ENCODE data around the gene NKX2-1. TPM values are rescaled to one million over a fixed set of nuclear protein-coding genes. Genes with fewer than 3 reads are reported as not detected.
"Not testable (repeated sequence)": the region's sequence is repeated elsewhere in the genome, so short reads cannot be mapped to it uniquely, and the experiment has no call there.

The NKX2-1 gene
- total RNA-seq, 1 donor from 2014 or later = not detected

GRCh38 chr14:36485773-36486172, 34.3 kb downstream of the NKX2-1 start:
- no peaks in the 10 kb centered on the region for H3K4me1 ChIP-seq
- TF ChIP-seq, protein P1, sequence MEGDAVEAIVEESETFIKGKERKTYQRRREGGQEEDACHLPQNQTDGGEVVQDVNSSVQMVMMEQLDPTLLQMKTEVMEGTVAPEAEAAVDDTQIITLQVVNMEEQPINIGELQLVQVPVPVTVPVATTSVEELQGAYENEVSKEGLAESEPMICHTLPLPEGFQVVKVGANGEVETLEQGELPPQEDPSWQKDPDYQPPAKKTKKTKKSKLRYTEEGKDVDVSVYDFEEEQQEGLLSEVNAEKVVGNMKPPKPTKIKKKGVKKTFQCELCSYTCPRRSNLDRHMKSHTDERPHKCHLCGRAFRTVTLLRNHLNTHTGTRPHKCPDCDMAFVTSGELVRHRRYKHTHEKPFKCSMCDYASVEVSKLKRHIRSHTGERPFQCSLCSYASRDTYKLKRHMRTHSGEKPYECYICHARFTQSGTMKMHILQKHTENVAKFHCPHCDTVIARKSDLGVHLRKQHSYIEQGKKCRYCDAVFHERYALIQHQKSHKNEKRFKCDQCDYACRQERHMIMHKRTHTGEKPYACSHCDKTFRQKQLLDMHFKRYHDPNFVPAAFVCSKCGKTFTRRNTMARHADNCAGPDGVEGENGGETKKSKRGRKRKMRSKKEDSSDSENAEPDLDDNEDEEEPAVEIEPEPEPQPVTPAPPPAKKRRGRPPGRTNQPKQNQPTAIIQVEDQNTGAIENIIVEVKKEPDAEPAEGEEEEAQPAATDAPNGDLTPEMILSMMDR (IDR thresholded peaks at IDR 0.05; ENCODE audit: borderline replicate concordance) = no peak
- no peaks in the 10 kb centered on the region for H3K36me3 ChIP-seq
- no peak overlapping the region for H3K4me3 ChIP-seq
- H3K27me3 ChIP-seq (ENCODE audit: low read depth) = peaks cover 94% of the 10 kb centered on the region
- no peak overlapping the region for H3K27ac ChIP-seq (replicated peaks)
- DNase-seq = no peak
- no peaks in the 10 kb centered on the region for H3K9me3 ChIP-seq (replicated peaks)
- intact Hi-C loops (cut with micrococcal nuclease) = no loop called here

DNA sequence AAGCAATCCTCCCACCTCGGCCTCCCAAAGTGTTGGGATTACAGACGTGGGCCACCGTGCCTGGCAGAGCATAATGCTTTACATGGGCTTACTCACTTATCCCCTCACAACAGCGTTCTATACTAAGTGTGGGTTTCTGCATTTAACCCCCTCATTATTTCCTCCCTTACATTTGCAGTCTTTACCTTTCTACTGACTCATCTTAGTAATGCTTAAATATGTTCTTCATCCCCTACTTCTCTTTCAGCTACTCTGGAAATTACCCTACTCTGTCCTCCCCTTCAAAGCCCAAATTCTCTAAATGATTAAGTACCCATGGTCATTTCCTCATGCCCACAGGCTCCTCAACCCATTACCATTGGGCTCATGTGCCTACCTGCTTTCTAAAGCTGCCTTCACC, 40.7 kb downstream of the NKX2-1 start:
- Histone ChIP-seq H3K4me1 (no peaks in the 10 kb centered on the region), H3K36me3 (no peaks in the 10 kb centered on the region), H3K9me3 (replicated peaks) (no peaks in the 10 kb centered on the region), H3K27me3 (ENCODE audit: low read depth) (peaks cover 68% of the 10 kb centered on the region), H3K4me3 (no peak overlapping the region), H3K27ac (replicated peaks) (no peak overlapping the region)
- TF ChIP-seq, protein P1 (IDR thresholded peaks at IDR 0.05; ENCODE audit: borderline replicate concordance) = no peak
- intact Hi-C loops (cut with micrococcal nuclease) = no loop called here
- DNase-seq = no peak

DNA sequence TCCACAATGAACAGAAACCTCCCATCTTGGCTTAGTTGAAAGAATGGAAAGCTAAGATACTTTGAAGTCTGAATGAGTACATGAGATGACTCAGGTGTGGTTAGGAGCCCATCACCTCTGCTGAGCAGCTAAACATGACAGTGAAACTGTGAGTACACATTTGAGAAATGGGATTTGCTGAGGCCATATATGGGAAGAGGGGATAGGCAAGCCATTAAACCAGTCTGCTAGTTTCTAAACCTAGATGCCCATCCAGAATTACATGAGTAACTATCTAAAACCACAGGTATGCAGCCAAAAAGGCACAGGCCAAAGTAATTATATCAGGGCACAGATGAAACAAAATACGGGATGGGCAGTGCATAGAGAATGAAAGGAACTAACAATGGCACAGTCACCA, 41.2 kb downstream of the NKX2-1 start:
- Histone ChIP-seq H3K27me3 (ENCODE audit: low read depth) (peaks cover 65% of the 10 kb centered on the region), H3K9me3 (replicated peaks) (no peaks in the 10 kb centered on the region), H3K36me3 (no peaks in the 10 kb centered on the region), H3K27ac (replicated peaks) (no peak overlapping the region), H3K4me3 (no peak overlapping the region), H3K4me1 (no peaks in the 10 kb centered on the region)
- TF ChIP-seq, protein P1 (IDR thresholded peaks at IDR 0.05; ENCODE audit: borderline replicate concordance) = no peak
- intact Hi-C loops (cut with micrococcal nuclease) = no loop called here
- DNase-seq = no peak

DNA sequence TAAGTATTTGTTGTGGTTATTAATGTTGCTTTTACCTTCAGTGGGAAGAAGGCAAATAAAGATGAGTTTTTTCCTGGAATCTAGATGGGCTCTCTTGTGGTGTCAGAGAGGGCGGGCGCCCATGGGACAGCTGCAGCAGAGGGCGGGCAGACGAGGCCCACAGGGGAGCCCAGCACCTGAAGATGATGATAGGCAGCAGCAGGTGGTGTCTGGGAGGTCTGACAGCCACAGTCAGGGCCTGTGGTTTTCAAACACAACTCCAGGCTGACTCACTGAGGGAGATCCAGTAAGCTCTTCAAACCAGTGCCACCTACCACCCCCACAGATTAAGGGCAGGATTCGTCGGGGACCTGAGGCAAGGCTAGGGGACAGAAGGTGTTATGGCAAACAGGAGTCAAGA, 42.8 kb downstream of the NKX2-1 start:
- H3K27me3 ChIP-seq (ENCODE audit: low read depth) = peaks cover 52% of the 10 kb centered on the region
- intact Hi-C loops (cut with micrococcal nuclease) = no loop called here
- H3K4me1 ChIP-seq = no peaks in the 10 kb centered on the region
- H3K27ac ChIP-seq (replicated peaks) = no peak overlapping the region
- DNase-seq = no peak
- no peaks in the 10 kb centered on the region for H3K9me3 ChIP-seq (replicated peaks)
- H3K4me3 ChIP-seq = no peak overlapping the region
- H3K36me3 ChIP-seq = no peaks in the 10 kb centered on the region
- TF ChIP-seq, protein P1 (IDR thresholded peaks at IDR 0.05; ENCODE audit: borderline replicate concordance) = no peak

- H3K4me1 ChIP-seq; H3K4me3 ChIP-seq; H3K27ac ChIP-seq (replicated peaks); H3K36me3 ChIP-seq; DNase-seq; intact Hi-C loops (cut with micrococcal nuclease); H3K9me3 ChIP-seq (replicated peaks): not testable (repeated sequence)
- peaks cover 44% of the 10 kb centered on the region for H3K27me3 ChIP-seq (ENCODE audit: low read depth)
Observed at GRCh38 chr14:36476061-36476460, 44.0 kb downstream of the NKX2-1 start.

DNA sequence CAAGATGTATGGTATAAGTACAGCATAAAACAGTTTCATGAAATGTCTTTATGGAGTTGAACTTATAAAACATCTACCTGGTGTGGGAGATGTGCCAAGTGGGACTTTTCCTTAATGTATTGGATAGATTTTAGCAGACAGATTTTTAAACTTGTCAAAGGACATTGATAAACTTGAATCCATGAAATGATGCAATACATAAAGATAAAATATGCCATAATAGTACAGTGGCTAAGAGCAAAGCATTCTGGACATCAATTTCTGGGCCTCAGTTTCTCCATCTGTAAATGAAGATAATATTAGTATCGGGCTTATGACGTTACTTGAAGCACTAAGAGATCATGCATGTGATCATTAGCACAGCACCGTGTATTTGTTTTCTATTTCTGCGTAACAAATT, 45.4 kb downstream of the NKX2-1 start:
- TF ChIP-seq, protein P1 (IDR thresholded peaks at IDR 0.05; ENCODE audit: borderline replicate concordance) = no peak
- no peaks in the 10 kb centered on the region for H3K4me1 ChIP-seq
- H3K9me3 ChIP-seq (replicated peaks) = no peaks in the 10 kb centered on the region

More for the DNA sequence above, 45.4 kb downstream of the NKX2-1 start:
- no peaks in the 10 kb centered on the region for H3K36me3 ChIP-seq
- peaks cover 40% of the 10 kb centered on the region for H3K27me3 ChIP-seq (ENCODE audit: low read depth)
- no peak for DNase-seq
- H3K27ac ChIP-seq (replicated peaks) = no peak overlapping the region
- intact Hi-C loops (cut with micrococcal nuclease) = no loop called here
- no peak overlapping the region for H3K4me3 ChIP-seq

Data from left ventricle myocardium inferior (tissue), 1 donor.